GM18498 (cell line): ENCODE results near the gene KCNJ3.
"Not testable (repeated sequence)": the region's sequence is repeated elsewhere in the genome, so short reads cannot be mapped to it uniquely, and the experiment has no call there.

Source experiments
- ATAC-seq: cut with Tn5 transposase; IDR thresholded peaks from one replicate; pipeline ENCODE4 v1.9.1; 2021; ENCODE audit warnings: mild to moderate bottlenecking, moderate library complexity; ENCODE audit not compliant: unreplicated experiment

Gene KCNJ3

GRCh38 chr2:154836632-154837031 lies 138.1 kb downstream of the KCNJ3 start:
- ATAC-seq: no peak

GRCh38 chr2:154837035-154837434 lies 138.5 kb downstream of the KCNJ3 start:
- ATAC-seq: no peak

- no peak for ATAC-seq
Observed at GRCh38 chr2:154844513-154844912, 146.0 kb downstream of the KCNJ3 start.

GRCh38 chr2:154846842-154847241 lies 148.3 kb downstream of the KCNJ3 start:
- ATAC-seq: no peak

- ATAC-seq: no peak
Observed at GRCh38 chr2:154849482-154849881, 151.0 kb downstream of the KCNJ3 start.

GRCh38 chr2:154850532-154850931 lies 152.0 kb downstream of the KCNJ3 start:
- ATAC-seq: no peak

GRCh38 chr2:154855138-154855537 lies 156.6 kb downstream of the KCNJ3 start:
- no peak for ATAC-seq

- ATAC-seq: not testable (repeated sequence)
Observed at GRCh38 chr2:154867151-154867550, 168.7 kb downstream of the KCNJ3 start.

GRCh38 chr2:154875999-154876398 lies 177.5 kb downstream of the KCNJ3 start:
- ATAC-seq: no peak

GRCh38 chr2:154882725-154883124 lies 184.2 kb downstream of the KCNJ3 start:
- peak; percentile 51 for ATAC-seq

- ATAC-seq: no peak
Observed at GRCh38 chr2:154886316-154886715, 187.8 kb downstream of the KCNJ3 start.

GRCh38 chr2:154898269-154898668 lies 199.8 kb downstream of the KCNJ3 start:
- no peak for ATAC-seq

- ATAC-seq: no peak
Observed at GRCh38 chr2:154901063-154901462, 202.6 kb downstream of the KCNJ3 start.
